ENCODE measurements around the gene ABCA6.

ABCA6 gene

GRCh38 chr17:69096541-69096940 is 45.2 kb downstream of the ABCA6 start:
- H3K27ac ChIP-seq (ENCODE audit: extremely low read depth, low read depth, low read length) = no peak overlapping the region
- no peaks in the 10 kb centered on the region for H3K4me1 ChIP-seq (ENCODE audit: control insufficient read depth, insufficient read depth, low read length)
- no peak overlapping the region for H3K4me3 ChIP-seq (ENCODE audit: low read depth, low read length)
- ChIA-PET POLR2A (no interaction called here), CTCF (no interaction called here)
- no peaks in the 10 kb centered on the region for H3K9me3 ChIP-seq (ENCODE audit: control insufficient read depth, insufficient read depth, low read depth, low read length)
- no peak for TF ChIP-seq KLF7 (tag by site-specific recombination; IDR thresholded peaks at IDR 0.05; ENCODE audit: borderline replicate concordance)
- no peak for TF ChIP-seq PRDM6 (tag by site-specific recombination; IDR thresholded peaks at IDR 0.05)
- no peak for TF ChIP-seq ZNF701 (tag by site-specific recombination; IDR thresholded peaks at IDR 0.05)
- no peak for TF ChIP-seq ZNF223 (tag by site-specific recombination; IDR thresholded peaks at IDR 0.05)
- TF ChIP-seq ZNF202 (tag by site-specific recombination; IDR thresholded peaks at IDR 0.05; ENCODE audit: borderline replicate concordance) = no peak
- TF ChIP-seq ZNF324 (tag by site-specific recombination; IDR thresholded peaks at IDR 0.05) = no peak
- TF ChIP-seq ZNF398 (tag by site-specific recombination; IDR thresholded peaks at IDR 0.05) = no peak
- no peaks in the 10 kb centered on the region for H3K36me3 ChIP-seq (ENCODE audit: control insufficient read depth in 2 of 2, insufficient read depth in 1 of 2, low read length in 2 of 2)

GRCh38 chr17:69093995-69094394 is 47.7 kb downstream of the ABCA6 start:
- Histone ChIP-seq H3K4me3 (ENCODE audit: low read depth, low read length) (no peak overlapping the region), H3K4me1 (ENCODE audit: control insufficient read depth, insufficient read depth, low read length) (no peaks in the 10 kb centered on the region), H3K9me3 (ENCODE audit: control insufficient read depth, insufficient read depth, low read depth, low read length) (no peaks in the 10 kb centered on the region), H3K36me3 (ENCODE audit: control insufficient read depth in 2 of 2, insufficient read depth in 1 of 2, low read length in 2 of 2) (no peaks in the 10 kb centered on the region), H3K27ac (ENCODE audit: extremely low read depth, low read depth, low read length) (no peak overlapping the region)
- ChIA-PET POLR2A (no interaction called here), CTCF (no interaction called here)
- TF ChIP-seq ZNF677 (tag by site-specific recombination; IDR thresholded peaks at IDR 0.05) = no peak
- no peak for TF ChIP-seq ZNF707 (tag by site-specific recombination; IDR thresholded peaks at IDR 0.05)
- TF ChIP-seq ZBTB11 (tag by site-specific recombination; conservative IDR thresholded peaks at IDR 0.05; ENCODE audit: low read depth) = no peak
- no peak for TF ChIP-seq ZNF791 (tag by site-specific recombination; IDR thresholded peaks at IDR 0.05)
- TF ChIP-seq ZBTB10 (tag by site-specific recombination; IDR thresholded peaks at IDR 0.05) = no peak
- TF ChIP-seq ZNF146 (tag by site-specific recombination; IDR thresholded peaks at IDR 0.05) = no peak
